ENCODE data around the gene NOXO1.

GRCh38 chr16:1929578-1930337, 51.5 kb downstream of the NOXO1 start:
- TF ChIP-seq, protein P1, sequence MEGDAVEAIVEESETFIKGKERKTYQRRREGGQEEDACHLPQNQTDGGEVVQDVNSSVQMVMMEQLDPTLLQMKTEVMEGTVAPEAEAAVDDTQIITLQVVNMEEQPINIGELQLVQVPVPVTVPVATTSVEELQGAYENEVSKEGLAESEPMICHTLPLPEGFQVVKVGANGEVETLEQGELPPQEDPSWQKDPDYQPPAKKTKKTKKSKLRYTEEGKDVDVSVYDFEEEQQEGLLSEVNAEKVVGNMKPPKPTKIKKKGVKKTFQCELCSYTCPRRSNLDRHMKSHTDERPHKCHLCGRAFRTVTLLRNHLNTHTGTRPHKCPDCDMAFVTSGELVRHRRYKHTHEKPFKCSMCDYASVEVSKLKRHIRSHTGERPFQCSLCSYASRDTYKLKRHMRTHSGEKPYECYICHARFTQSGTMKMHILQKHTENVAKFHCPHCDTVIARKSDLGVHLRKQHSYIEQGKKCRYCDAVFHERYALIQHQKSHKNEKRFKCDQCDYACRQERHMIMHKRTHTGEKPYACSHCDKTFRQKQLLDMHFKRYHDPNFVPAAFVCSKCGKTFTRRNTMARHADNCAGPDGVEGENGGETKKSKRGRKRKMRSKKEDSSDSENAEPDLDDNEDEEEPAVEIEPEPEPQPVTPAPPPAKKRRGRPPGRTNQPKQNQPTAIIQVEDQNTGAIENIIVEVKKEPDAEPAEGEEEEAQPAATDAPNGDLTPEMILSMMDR (IDR thresholded peaks at IDR 0.05 in 2 of 3, conservative IDR thresholded peaks at IDR 0.05 in 1 of 3; ENCODE audit: control insufficient read depth in 2 of 3, extremely low read depth in 1 of 3, insufficient read depth in 1 of 3, low read depth in 3 of 3, low read length in 3 of 3): peak; percentile 79 to 97 (median 94); a peak in 4 of 6 replicates
- TF ChIP-seq JUND (IDR thresholded peaks at IDR 0.05; ENCODE audit: low read depth, low read length) (0 out of 2 replicates have a peak, but pooled peaks have one; percentile 27), ZNF274 (IDR thresholded peaks at IDR 0.05; ENCODE audit: insufficient read depth, insufficient read length) (no peak), SMC3 (IDR thresholded peaks at IDR 0.05; ENCODE audit: borderline replicate concordance, low read length) (peak; percentile 89), SIN3A (IDR thresholded peaks at IDR 0.05; ENCODE audit: low read depth, low read length) (no peak), EZH2 (IDR thresholded peaks at IDR 0.05; ENCODE audit: borderline replicate concordance, control insufficient read depth, low read depth, low read length) (no peak), TAF1 (IDR thresholded peaks at IDR 0.05; ENCODE audit: borderline replicate concordance, low read depth, low read length) (no peak), ZNF687 (IDR thresholded peaks at IDR 0.05) (peak; percentile 91), TARDBP (IDR thresholded peaks at IDR 0.05; ENCODE audit: borderline replicate concordance) (no peak; the same call in 1 of the 2 replicates), TCF12 (IDR thresholded peaks at IDR 0.05; ENCODE audit: low read depth, low read length) (no peak), POLR2A (IDR thresholded peaks at IDR 0.05; ENCODE audit: low read depth, low read length) (peak; percentile 43; the same call in 1 of the 2 replicates)

Measured in GM12878 (cell line).